Endothelial cell of umbilical vein (primary cell): ENCODE measurements around the gene HOXB6. TPM values are rescaled to one million over a fixed set of nuclear protein-coding genes. Genes with fewer than 3 reads are reported as not detected.

Experiments used
- BruUV-seq: library from RNA; stranded (reverse); fragments of 400-500 nt; replicated peaks from 2 replicates; lab custom pipeline; 2021; lab: Mats Ljungman, UMichigan
- CTCF ChIA-PET: fragments of 300-600, 350-600 bp; sonication (Branson Sonifier 250); formaldehyde crosslinking; loops from one replicate; lab custom pipeline; 2021; ENCODE audit warnings: antibody characterized with exemption, inconsistent platforms; lab: Charles Lee
- POLR2A ChIA-PET: fragments of 300-600, 350-600 bp; sonication (Branson Sonifier 250); formaldehyde crosslinking; loops from one replicate; lab custom pipeline; 2021; ENCODE audit warnings: antibody characterized with exemption, inconsistent platforms; lab: Charles Lee
- DNase-seq: peaks from one replicate; pipeline ENCODE4 v3.0.0-alpha.2; 2011; ENCODE audit warnings: low read depth, low spot score
- FAIRE-seq: peaks from 2 replicates; lab custom pipeline; 2011; peaks lifted over from hg19 to GRCh38; lab: Jason Lieb, UNC
- H2AFZ ChIP-seq: 2 replicates; pipeline ENCODE4 v1.6.0; 2012; ENCODE audit warnings: low read depth, low read length, control low read depth, inconsistent platforms
- H3K27ac ChIP-seq: 2 replicates; pipeline ENCODE4 v1.5.1; 2011; ENCODE audit warnings: low read depth, mild to moderate bottlenecking, control low read depth, low read length, moderate library complexity; ENCODE audit not compliant: insufficient read depth
- H3K27me3 ChIP-seq, 2 experiments: 2 replicates each; pipeline versions ENCODE4 v1.6.0 to v1.6.1; 2011; ENCODE audit warnings: low read length in 2 of 2, mixed read lengths in 1 of 2; ENCODE audit not compliant: control insufficient read depth in 2 of 2, insufficient read depth in 2 of 2
- H3K36me3 ChIP-seq, 2 experiments: 2 replicates in 1 of 2; 3 replicates in 1 of 2; pipeline ENCODE4 v1.5.1; 2011; ENCODE audit warnings: low read length in 2 of 2, mild to moderate bottlenecking in 1 of 2, moderate library complexity in 1 of 2; ENCODE audit not compliant: control insufficient read depth in 2 of 2, insufficient read depth in 2 of 2; ENCODE audit errors: extremely low read depth in 1 of 2
- H3K4me1 ChIP-seq: 3 replicates; pipeline ENCODE4 v1.5.1; 2011; ENCODE audit warnings: mild to moderate bottlenecking, low read length; ENCODE audit not compliant: control insufficient read depth, insufficient read depth; ENCODE audit errors: extremely low read depth
- H3K4me2 ChIP-seq: 2 replicates; pipeline ENCODE4 v1.6.1; 2011; ENCODE audit warnings: low read length, control low read depth, mixed read lengths; ENCODE audit not compliant: insufficient read depth
- H3K4me3 ChIP-seq, 3 experiments: fragments of 200-600 bp in 1 of 3; sonication (generic), shearing (Covaris generic) in 1 of 3; replicated peaks in 1 of 3; 2 replicates each; pipeline ENCODE4 v1.5.1; 2011 to 2016; ENCODE audit warnings: control low read depth in 3 of 3, low read length in 3 of 3, mild to moderate bottlenecking in 2 of 3, inconsistent platforms in 1 of 3, low read depth in 1 of 3, moderate library complexity in 1 of 3; ENCODE audit not compliant: insufficient read depth in 1 of 3
- H3K79me2 ChIP-seq: 2 replicates; pipeline ENCODE4 v1.6.0; 2012; ENCODE audit warnings: low read length, inconsistent platforms; ENCODE audit not compliant: control insufficient read depth, insufficient read depth
- H3K9ac ChIP-seq: replicated peaks from 2 replicates; pipeline ENCODE3; 2011; ENCODE audit warnings: low read length, control low read depth; ENCODE audit not compliant: insufficient read depth; ENCODE audit errors: extremely low read depth
- H3K9me1 ChIP-seq: replicated peaks from 3 replicates; pipeline ENCODE4 v1.6.0; 2011; ENCODE audit warnings: mild to moderate bottlenecking, low read length; ENCODE audit not compliant: control insufficient read depth, insufficient read depth; ENCODE audit errors: extremely low read depth
- H3K9me3 ChIP-seq: replicated peaks from 2 replicates; pipeline ENCODE4 v1.5.1; 2012; ENCODE audit warnings: low read length, inconsistent platforms; ENCODE audit not compliant: control insufficient read depth, insufficient read depth
- H4K20me1 ChIP-seq: replicated peaks from 2 replicates; pipeline ENCODE3; 2011; ENCODE audit warnings: mild to moderate bottlenecking, low read length; ENCODE audit not compliant: control insufficient read depth, insufficient read depth; ENCODE audit errors: extremely low read depth
- CTCF ChIP-seq, 2 donors: IDR thresholded peaks; 1 replicate in 1 of 2; 2 replicates in 1 of 2; pipeline ENCODE4 v1.5.1; 2011; ENCODE audit warnings: low read length in 2 of 2, mild to moderate bottlenecking in 2 of 2, moderate library complexity in 2 of 2, control low read depth in 1 of 2, inconsistent platforms in 1 of 2, low read depth in 1 of 2; ENCODE audit not compliant: insufficient read depth in 1 of 2; ENCODE audit errors: extremely low read depth in 1 of 2
- EZH2 ChIP-seq: IDR thresholded peaks from 2 replicates; pipeline ENCODE4 v1.6.1; 2012; ENCODE audit warnings: borderline replicate concordance, low read depth, mild to moderate bottlenecking, moderate library complexity, low read length, inconsistent platforms; ENCODE audit not compliant: severe bottlenecking
- GATA2 ChIP-seq: IDR thresholded peaks from 2 replicates; pipeline ENCODE4 v1.7.0; 2011; ENCODE audit warnings: low read depth, mild to moderate bottlenecking, moderate library complexity, mixed read lengths, low read length; ENCODE audit not compliant: insufficient read length, insufficient read depth
- MYC ChIP-seq: IDR thresholded peaks from one replicate; pipeline ENCODE4 v1.6.1; 2011; ENCODE audit warnings: mild to moderate bottlenecking, low read depth, low read length
- POLR2A ChIP-seq: IDR thresholded peaks from 2 replicates; pipeline ENCODE4 v1.6.1; 2012; ENCODE audit warnings: low read depth, mild to moderate bottlenecking, control low read depth, low read length
- POLR2AphosphoS5 ChIP-seq: IDR thresholded peaks from 2 replicates; pipeline ENCODE4 v1.6.1; 2012; ENCODE audit warnings: low read depth, mild to moderate bottlenecking, control low read depth, low read length, moderate library complexity; ENCODE audit not compliant: insufficient read depth
- dilution Hi-C: fragments of 300-500 bp; cut with MboI; formaldehyde crosslinking; loops from one replicate; pipeline ENCODE4 v1.15.0; 2019; ENCODE audit warnings: low sequenced_read_pairs; ENCODE audit not compliant: extremely low pct_ligation_motif_present
- intact Hi-C: fragments of 100-400 bp; cut with micrococcal nuclease; formaldehyde crosslinking; loops from one replicate; pipeline ENCODE4 v1.10.0; 2022
- polyA plus RNA-seq, 4 experiments: library from polyadenylated mRNA; depleted of rRNA in 3 of 4; stranded (reverse) in 3 of 4; unstranded in 1 of 4; fragments of >200 nt; gene quantifications; 2 replicates each; pipeline versions ENCODE4 v1.2.1 to v1.2.3, GENCODE V29; 2011 to 2012; ENCODE audit warnings: missing spikeins in 1 of 4
- total RNA-seq: library from RNA; stranded (reverse); gene quantifications from 2 replicates; pipeline ENCODE4 v1.2.3, GENCODE V29; 2021

HOXB6 gene
- total and polyA plus RNA-seq, 2 donors (not counting 3 experiments of a cell fraction or from before 2014, with no cell fraction given): 8.8 to 24.0 TPM

GRCh38 chr17:48576479-48577309, 28.1 kb downstream of the HOXB6 start:
- H3K4me1 ChIP-seq: peaks cover 76% of the 10 kb centered on the region
- H3K4me2 ChIP-seq: peak overlapping the region; percentile 89
- BruUV-seq: no TSS peak
- dilution Hi-C loops: no loop called here
- DNase-seq (peak; percentile 49), FAIRE-seq (no peak)
- no peaks in the 10 kb centered on the region for H4K20me1 ChIP-seq
- H3K36me3 ChIP-seq: peaks cover 0 to 3% of the 10 kb centered on the region in 2 experiments
- TF ChIP-seq POLR2A (peak; percentile 16), POLR2AphosphoS5 (peak; percentile 1), EZH2 (no peak), MYC (no peak), GATA2 (no peak), CTCF (IDR thresholded peaks at IDR 0.05; ENCODE audit: extremely low read depth in 1 of 2, insufficient read depth in 1 of 2, low read depth in 1 of 2, low read length in 2 of 2) (no peak)
- no peaks in the 10 kb centered on the region for H3K9me3 ChIP-seq
- no peak overlapping the region for H2AFZ ChIP-seq
- H3K4me3 ChIP-seq: peak overlapping the region; percentile 69 to 86 (median 70)
- peak overlapping the region; percentile 74 for H3K9ac ChIP-seq
- peaks cover 93% of the 10 kb centered on the region for H3K79me2 ChIP-seq
- ChIA-PET CTCF (interaction anchor here (1.0 to 2.4 kb wide), 2 partner anchors 21 to 28 kb away, joined by 3 to 9 read pairs; no protein-coding TSS in a partner anchor), POLR2A (no interaction called here)
- intact Hi-C loops: no loop called here
- H3K27me3 ChIP-seq: no peaks in the 10 kb centered on the region
- peak overlapping the region; percentile 66 for H3K27ac ChIP-seq
- no peaks in the 10 kb centered on the region for H3K9me1 ChIP-seq
